WTC11 (cell line): Measurements from ENCODE around the gene DNAJC7. TPM values are rescaled to one million over a fixed set of nuclear protein-coding genes. Genes with fewer than 3 reads are reported as not detected.

Experiments used
- CREB1 ChIP-seq: sonication (generic); formaldehyde crosslinking; IDR thresholded peaks from 2 replicates; pipeline ENCODE4 v1.8.0; 2023; ENCODE audit warnings: mild to moderate bottlenecking, missing genetic modification reagents
- EMX1 ChIP-seq: fragments of 250-450 bp; sonication (Bioruptor Pico); IDR thresholded peaks from 2 replicates; pipeline ENCODE4 v1.8.0; 2021; ENCODE audit warnings: mild to moderate bottlenecking
- ETV6 ChIP-seq: sonication (generic); formaldehyde crosslinking; IDR thresholded peaks from 2 replicates; pipeline ENCODE4 v1.8.1; 2022; ENCODE audit warnings: mild to moderate bottlenecking, missing genetic modification reagents
- FOXP1 ChIP-seq: sonication (generic); formaldehyde crosslinking; IDR thresholded peaks from 2 replicates; pipeline ENCODE4 v1.8.0; 2022; ENCODE audit warnings: missing genetic modification reagents, mild to moderate bottlenecking, moderate library complexity, borderline replicate concordance
- KAT7 ChIP-seq: sonication (generic); formaldehyde crosslinking; IDR thresholded peaks from 2 replicates; pipeline ENCODE4 v1.8.1; 2023; ENCODE audit warnings: missing genetic modification reagents, mild to moderate bottlenecking, borderline replicate concordance
- MXD4 ChIP-seq: fragments of 250-450 bp; sonication (Bioruptor Pico); IDR thresholded peaks from 2 replicates; pipeline ENCODE4 v1.8.0; 2021; ENCODE audit warnings: mild to moderate bottlenecking, moderate library complexity, borderline replicate concordance
- NR1H2 ChIP-seq: sonication (generic); formaldehyde crosslinking; IDR thresholded peaks from 2 replicates; pipeline ENCODE4 v1.9.0; 2021; ENCODE audit warnings: mild to moderate bottlenecking, moderate library complexity, missing genetic modification reagents
- NR2C2 ChIP-seq: sonication (generic); formaldehyde crosslinking; IDR thresholded peaks from 2 replicates; pipeline ENCODE4 v1.8.0; 2022; ENCODE audit warnings: mild to moderate bottlenecking, missing genetic modification reagents
- NR3C1 ChIP-seq: sonication (generic); formaldehyde crosslinking; conservative IDR thresholded peaks from 2 replicates; pipeline ENCODE4 v1.8.1; 2023; ENCODE audit warnings: low read depth, mild to moderate bottlenecking, missing genetic modification reagents
- SMAD4 ChIP-seq: sonication (generic); formaldehyde crosslinking; IDR thresholded peaks from 2 replicates; pipeline ENCODE4 v1.8.0; 2022; ENCODE audit warnings: mild to moderate bottlenecking, missing genetic modification reagents
- TP53 ChIP-seq: sonication (generic); formaldehyde crosslinking; IDR thresholded peaks from 2 replicates; pipeline ENCODE4 v1.8.1; 2023; ENCODE audit warnings: mild to moderate bottlenecking, missing genetic modification reagents
- ZBTB21 ChIP-seq: sonication (generic); formaldehyde crosslinking; IDR thresholded peaks from 2 replicates; pipeline ENCODE4 v1.8.1; 2023; ENCODE audit warnings: mild to moderate bottlenecking, missing genetic modification reagents, borderline replicate concordance
- ZNF121 ChIP-seq: sonication (generic); formaldehyde crosslinking; IDR thresholded peaks from 2 replicates; pipeline ENCODE4 v1.8.0; 2023; ENCODE audit warnings: missing genetic modification reagents
- ZNF138 ChIP-seq: sonication (generic); formaldehyde crosslinking; conservative IDR thresholded peaks from 2 replicates; pipeline ENCODE4 v1.8.1; 2022; ENCODE audit warnings: mild to moderate bottlenecking, moderate library complexity, missing genetic modification reagents
- ZNF396 ChIP-seq: fragments of 250-450 bp; sonication (Bioruptor Pico); IDR thresholded peaks from 2 replicates; pipeline ENCODE4 v1.8.0; 2021; ENCODE audit warnings: mild to moderate bottlenecking, moderate library complexity, borderline replicate concordance
- total RNA-seq: library from RNA; stranded (reverse); gene quantifications from 3 replicates; pipeline ENCODE4 v1.2.3, GENCODE V29; 2021
- TF ChIP-seq, protein P1 (sequence below): sonication (generic); formaldehyde crosslinking; conservative IDR thresholded peaks from 2 replicates; pipeline ENCODE4 v1.8.1; 2022; ENCODE audit warnings: mild to moderate bottlenecking, missing genetic modification reagents
- TF ChIP-seq, protein P2 (sequence below): sonication (generic); formaldehyde crosslinking; IDR thresholded peaks from 2 replicates; pipeline ENCODE4 v1.8.0; 2022; ENCODE audit warnings: mild to moderate bottlenecking, missing genetic modification reagents
- TF ChIP-seq, protein P3 (sequence below): sonication (generic); formaldehyde crosslinking; IDR thresholded peaks from 2 replicates; pipeline ENCODE4 v1.8.0; 2023; ENCODE audit warnings: mild to moderate bottlenecking, missing genetic modification reagents
- TF ChIP-seq, protein P4 (sequence below): sonication (generic); formaldehyde crosslinking; IDR thresholded peaks from 2 replicates; pipeline ENCODE4 v1.8.0; 2023; ENCODE audit warnings: missing genetic modification reagents, mild to moderate bottlenecking, borderline replicate concordance
- TF ChIP-seq, protein P5 (sequence below): sonication (generic); formaldehyde crosslinking; IDR thresholded peaks from 2 replicates; pipeline ENCODE4 v1.8.1; 2023; ENCODE audit warnings: mild to moderate bottlenecking, missing genetic modification reagents
- TF ChIP-seq, protein P6 (sequence below): sonication (generic); formaldehyde crosslinking; IDR thresholded peaks from 2 replicates; pipeline ENCODE4 v1.8.0; 2022; ENCODE audit warnings: mild to moderate bottlenecking, missing genetic modification reagents
- TF ChIP-seq, protein P7 (sequence below): sonication (generic); formaldehyde crosslinking; IDR thresholded peaks from 2 replicates; pipeline ENCODE4 v1.8.0; 2022; ENCODE audit warnings: mild to moderate bottlenecking, missing genetic modification reagents
- TF ChIP-seq, protein P8 (sequence below): sonication (generic); formaldehyde crosslinking; IDR thresholded peaks from 2 replicates; pipeline ENCODE4 v1.8.1; 2022; ENCODE audit warnings: missing genetic modification reagents, borderline replicate concordance

Gene DNAJC7
- total RNA-seq, 1 experiment from 2014 or later = 140 TPM

DNA sequence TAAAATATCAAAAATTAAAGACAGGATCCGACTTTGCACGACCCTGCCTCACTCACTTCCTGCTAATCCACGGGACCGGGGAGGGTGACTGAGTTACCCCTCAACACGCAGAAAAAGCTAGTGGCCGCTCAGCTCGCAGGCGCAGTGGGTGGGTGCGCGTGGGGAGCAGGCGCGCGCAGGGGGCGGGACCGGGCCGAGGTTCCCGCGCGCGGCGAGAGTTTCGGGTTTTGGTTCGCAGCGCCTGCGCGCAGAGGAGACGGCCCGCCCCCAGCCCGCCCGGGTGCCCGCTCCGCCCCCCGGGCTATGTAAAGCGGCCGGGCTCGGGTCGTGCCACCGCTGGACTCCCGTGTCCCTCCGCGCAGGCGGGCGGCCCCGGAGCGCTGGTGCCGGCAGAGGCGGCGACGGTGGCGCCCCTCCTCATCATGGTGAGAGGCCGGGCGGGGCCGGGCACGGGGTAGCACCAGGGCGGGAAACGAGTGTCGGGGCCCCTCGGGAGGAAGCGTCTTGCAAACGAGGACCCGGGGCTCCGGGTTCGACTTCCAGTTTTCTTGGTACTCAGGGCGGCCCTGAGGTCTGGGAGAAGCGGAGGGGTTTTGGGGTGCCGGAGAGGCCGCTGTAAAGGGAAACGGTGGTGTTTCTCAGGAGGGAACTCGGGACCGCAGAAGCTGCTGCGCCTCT lies 50.6 kb downstream of the DNAJC7 start, which contains the start of gene CNP (continued):
- TF ChIP-seq, protein P1, sequence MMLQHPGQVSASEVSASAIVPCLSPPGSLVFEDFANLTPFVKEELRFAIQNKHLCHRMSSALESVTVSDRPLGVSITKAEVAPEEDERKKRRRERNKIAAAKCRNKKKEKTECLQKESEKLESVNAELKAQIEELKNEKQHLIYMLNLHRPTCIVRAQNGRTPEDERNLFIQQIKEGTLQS (CRISPR knock-in tag) = no peak
- TF ChIP-seq ZNF138 (no peak), EMX1 (no peak), MXD4 (no peak), FOXP1 (CRISPR knock-in tag) (peak; percentile 64), NR3C1 (no peak), TP53 (CRISPR knock-in tag) (no peak), ETV6 (CRISPR knock-in tag) (0 out of 2 replicates have a peak, but pooled peaks have one; percentile 22), ZNF396 (CRISPR knock-in tag) (no peak), KAT7 (0 out of 2 replicates have a peak, but pooled peaks have one; percentile 26), ZNF121 (CRISPR knock-in tag) (no peak), ZBTB21 (CRISPR knock-in tag) (no peak; the same call in 1 of the 2 replicates), SMAD4 (CRISPR knock-in tag) (no peak), CREB1 (no peak), NR1H2 (CRISPR knock-in tag) (no peak), NR2C2 (CRISPR knock-in tag) (no peak)
- TF ChIP-seq, protein P2, sequence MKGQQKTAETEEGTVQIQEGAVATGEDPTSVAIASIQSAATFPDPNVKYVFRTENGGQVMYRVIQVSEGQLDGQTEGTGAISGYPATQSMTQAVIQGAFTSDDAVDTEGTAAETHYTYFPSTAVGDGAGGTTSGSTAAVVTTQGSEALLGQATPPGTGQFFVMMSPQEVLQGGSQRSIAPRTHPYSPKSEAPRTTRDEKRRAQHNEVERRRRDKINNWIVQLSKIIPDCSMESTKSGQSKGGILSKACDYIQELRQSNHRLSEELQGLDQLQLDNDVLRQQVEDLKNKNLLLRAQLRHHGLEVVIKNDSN = 0 out of 2 replicates have a peak, but pooled peaks have one; percentile 14
- TF ChIP-seq, protein P3, sequence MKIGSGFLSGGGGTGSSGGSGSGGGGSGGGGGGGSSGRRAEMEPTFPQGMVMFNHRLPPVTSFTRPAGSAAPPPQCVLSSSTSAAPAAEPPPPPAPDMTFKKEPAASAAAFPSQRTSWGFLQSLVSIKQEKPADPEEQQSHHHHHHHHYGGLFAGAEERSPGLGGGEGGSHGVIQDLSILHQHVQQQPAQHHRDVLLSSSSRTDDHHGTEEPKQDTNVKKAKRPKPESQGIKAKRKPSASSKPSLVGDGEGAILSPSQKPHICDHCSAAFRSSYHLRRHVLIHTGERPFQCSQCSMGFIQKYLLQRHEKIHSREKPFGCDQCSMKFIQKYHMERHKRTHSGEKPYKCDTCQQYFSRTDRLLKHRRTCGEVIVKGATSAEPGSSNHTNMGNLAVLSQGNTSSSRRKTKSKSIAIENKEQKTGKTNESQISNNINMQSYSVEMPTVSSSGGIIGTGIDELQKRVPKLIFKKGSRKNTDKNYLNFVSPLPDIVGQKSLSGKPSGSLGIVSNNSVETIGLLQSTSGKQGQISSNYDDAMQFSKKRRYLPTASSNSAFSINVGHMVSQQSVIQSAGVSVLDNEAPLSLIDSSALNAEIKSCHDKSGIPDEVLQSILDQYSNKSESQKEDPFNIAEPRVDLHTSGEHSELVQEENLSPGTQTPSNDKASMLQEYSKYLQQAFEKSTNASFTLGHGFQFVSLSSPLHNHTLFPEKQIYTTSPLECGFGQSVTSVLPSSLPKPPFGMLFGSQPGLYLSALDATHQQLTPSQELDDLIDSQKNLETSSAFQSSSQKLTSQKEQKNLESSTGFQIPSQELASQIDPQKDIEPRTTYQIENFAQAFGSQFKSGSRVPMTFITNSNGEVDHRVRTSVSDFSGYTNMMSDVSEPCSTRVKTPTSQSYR = no peak
- TF ChIP-seq, protein P4, sequence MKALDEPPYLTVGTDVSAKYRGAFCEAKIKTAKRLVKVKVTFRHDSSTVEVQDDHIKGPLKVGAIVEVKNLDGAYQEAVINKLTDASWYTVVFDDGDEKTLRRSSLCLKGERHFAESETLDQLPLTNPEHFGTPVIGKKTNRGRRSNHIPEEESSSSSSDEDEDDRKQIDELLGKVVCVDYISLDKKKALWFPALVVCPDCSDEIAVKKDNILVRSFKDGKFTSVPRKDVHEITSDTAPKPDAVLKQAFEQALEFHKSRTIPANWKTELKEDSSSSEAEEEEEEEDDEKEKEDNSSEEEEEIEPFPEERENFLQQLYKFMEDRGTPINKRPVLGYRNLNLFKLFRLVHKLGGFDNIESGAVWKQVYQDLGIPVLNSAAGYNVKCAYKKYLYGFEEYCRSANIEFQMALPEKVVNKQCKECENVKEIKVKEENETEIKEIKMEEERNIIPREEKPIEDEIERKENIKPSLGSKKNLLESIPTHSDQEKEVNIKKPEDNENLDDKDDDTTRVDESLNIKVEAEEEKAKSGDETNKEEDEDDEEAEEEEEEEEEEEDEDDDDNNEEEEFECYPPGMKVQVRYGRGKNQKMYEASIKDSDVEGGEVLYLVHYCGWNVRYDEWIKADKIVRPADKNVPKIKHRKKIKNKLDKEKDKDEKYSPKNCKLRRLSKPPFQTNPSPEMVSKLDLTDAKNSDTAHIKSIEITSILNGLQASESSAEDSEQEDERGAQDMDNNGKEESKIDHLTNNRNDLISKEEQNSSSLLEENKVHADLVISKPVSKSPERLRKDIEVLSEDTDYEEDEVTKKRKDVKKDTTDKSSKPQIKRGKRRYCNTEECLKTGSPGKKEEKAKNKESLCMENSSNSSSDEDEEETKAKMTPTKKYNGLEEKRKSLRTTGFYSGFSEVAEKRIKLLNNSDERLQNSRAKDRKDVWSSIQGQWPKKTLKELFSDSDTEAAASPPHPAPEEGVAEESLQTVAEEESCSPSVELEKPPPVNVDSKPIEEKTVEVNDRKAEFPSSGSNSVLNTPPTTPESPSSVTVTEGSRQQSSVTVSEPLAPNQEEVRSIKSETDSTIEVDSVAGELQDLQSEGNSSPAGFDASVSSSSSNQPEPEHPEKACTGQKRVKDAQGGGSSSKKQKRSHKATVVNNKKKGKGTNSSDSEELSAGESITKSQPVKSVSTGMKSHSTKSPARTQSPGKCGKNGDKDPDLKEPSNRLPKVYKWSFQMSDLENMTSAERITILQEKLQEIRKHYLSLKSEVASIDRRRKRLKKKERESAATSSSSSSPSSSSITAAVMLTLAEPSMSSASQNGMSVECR = no peak
- TF ChIP-seq, protein P5, sequence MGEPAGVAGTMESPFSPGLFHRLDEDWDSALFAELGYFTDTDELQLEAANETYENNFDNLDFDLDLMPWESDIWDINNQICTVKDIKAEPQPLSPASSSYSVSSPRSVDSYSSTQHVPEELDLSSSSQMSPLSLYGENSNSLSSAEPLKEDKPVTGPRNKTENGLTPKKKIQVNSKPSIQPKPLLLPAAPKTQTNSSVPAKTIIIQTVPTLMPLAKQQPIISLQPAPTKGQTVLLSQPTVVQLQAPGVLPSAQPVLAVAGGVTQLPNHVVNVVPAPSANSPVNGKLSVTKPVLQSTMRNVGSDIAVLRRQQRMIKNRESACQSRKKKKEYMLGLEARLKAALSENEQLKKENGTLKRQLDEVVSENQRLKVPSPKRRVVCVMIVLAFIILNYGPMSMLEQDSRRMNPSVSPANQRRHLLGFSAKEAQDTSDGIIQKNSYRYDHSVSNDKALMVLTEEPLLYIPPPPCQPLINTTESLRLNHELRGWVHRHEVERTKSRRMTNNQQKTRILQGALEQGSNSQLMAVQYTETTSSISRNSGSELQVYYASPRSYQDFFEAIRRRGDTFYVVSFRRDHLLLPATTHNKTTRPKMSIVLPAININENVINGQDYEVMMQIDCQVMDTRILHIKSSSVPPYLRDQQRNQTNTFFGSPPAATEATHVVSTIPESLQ = no peak
- TF ChIP-seq, protein P6, sequence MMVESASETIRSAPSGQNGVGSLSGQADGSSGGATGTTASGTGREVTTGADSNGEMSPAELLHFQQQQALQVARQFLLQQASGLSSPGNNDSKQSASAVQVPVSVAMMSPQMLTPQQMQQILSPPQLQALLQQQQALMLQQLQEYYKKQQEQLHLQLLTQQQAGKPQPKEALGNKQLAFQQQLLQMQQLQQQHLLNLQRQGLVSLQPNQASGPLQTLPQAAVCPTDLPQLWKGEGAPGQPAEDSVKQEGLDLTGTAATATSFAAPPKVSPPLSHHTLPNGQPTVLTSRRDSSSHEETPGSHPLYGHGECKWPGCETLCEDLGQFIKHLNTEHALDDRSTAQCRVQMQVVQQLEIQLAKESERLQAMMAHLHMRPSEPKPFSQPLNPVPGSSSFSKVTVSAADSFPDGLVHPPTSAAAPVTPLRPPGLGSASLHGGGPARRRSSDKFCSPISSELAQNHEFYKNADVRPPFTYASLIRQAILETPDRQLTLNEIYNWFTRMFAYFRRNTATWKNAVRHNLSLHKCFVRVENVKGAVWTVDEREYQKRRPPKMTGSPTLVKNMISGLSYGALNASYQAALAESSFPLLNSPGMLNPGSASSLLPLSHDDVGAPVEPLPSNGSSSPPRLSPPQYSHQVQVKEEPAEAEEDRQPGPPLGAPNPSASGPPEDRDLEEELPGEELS (CRISPR knock-in tag) = 0 out of 2 replicates have a peak, but pooled peaks have one; percentile 54
- TF ChIP-seq, protein P7, sequence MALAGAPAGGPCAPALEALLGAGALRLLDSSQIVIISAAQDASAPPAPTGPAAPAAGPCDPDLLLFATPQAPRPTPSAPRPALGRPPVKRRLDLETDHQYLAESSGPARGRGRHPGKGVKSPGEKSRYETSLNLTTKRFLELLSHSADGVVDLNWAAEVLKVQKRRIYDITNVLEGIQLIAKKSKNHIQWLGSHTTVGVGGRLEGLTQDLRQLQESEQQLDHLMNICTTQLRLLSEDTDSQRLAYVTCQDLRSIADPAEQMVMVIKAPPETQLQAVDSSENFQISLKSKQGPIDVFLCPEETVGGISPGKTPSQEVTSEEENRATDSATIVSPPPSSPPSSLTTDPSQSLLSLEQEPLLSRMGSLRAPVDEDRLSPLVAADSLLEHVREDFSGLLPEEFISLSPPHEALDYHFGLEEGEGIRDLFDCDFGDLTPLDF = no peak
- TF ChIP-seq, protein P8, sequence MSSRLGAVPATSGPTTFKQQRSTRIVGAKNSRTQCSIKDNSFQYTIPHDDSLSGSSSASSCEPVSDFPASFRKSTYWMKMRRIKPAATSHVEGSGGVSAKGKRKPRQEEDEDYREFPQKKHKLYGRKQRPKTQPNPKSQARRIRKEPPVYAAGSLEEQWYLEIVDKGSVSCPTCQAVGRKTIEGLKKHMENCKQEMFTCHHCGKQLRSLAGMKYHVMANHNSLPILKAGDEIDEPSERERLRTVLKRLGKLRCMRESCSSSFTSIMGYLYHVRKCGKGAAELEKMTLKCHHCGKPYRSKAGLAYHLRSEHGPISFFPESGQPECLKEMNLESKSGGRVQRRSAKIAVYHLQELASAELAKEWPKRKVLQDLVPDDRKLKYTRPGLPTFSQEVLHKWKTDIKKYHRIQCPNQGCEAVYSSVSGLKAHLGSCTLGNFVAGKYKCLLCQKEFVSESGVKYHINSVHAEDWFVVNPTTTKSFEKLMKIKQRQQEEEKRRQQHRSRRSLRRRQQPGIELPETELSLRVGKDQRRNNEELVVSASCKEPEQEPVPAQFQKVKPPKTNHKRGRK (CRISPR knock-in tag) = no peak
